ENCODE data around the gene CDA. TPM values are rescaled to one million over a fixed set of nuclear protein-coding genes. Genes with fewer than 3 reads are reported as not detected.

CDA gene
- 0.79 and 1.4 TPM in 2 replicates for total RNA-seq

DNA sequence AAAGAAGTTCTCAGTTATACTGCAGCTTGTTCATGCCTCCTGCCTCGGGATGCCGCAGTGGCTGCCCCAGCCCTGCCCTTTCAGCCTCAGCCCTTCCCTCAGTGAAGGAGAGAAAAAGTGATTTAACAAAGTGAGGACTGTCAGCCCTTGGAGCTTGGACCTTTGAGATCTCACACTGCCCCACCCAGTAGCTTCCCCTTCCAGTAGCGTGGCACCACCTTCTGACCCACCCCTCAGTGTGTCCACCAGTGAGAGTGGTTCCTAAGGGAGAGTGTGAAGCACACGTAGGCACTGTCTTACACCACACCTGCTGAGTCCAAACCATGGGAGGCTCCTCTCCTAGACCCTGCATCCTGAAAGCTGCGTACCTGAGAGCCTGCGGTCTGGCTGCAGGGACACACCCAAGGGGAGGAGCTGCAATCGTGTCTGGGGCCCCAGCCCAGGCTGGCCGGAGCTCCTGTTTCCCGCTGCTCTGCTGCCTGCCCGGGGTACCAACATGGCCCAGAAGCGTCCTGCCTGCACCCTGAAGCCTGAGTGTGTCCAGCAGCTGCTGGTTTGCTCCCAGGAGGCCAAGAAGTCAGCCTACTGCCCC lies at the start of gene CDA:
Gene CDA (plus strand): TSS at position 464 of the 592 bp plus-strand sequence. CDS start 33 bp downstream, at position 497.
- TF ChIP-seq, protein P1, sequence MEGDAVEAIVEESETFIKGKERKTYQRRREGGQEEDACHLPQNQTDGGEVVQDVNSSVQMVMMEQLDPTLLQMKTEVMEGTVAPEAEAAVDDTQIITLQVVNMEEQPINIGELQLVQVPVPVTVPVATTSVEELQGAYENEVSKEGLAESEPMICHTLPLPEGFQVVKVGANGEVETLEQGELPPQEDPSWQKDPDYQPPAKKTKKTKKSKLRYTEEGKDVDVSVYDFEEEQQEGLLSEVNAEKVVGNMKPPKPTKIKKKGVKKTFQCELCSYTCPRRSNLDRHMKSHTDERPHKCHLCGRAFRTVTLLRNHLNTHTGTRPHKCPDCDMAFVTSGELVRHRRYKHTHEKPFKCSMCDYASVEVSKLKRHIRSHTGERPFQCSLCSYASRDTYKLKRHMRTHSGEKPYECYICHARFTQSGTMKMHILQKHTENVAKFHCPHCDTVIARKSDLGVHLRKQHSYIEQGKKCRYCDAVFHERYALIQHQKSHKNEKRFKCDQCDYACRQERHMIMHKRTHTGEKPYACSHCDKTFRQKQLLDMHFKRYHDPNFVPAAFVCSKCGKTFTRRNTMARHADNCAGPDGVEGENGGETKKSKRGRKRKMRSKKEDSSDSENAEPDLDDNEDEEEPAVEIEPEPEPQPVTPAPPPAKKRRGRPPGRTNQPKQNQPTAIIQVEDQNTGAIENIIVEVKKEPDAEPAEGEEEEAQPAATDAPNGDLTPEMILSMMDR (IDR thresholded peaks at IDR 0.05; ENCODE audit: insufficient read depth, low read length, severe bottlenecking) = no peak
- Histone ChIP-seq H3K27me3 (ENCODE audit: control insufficient read depth, insufficient read depth, low read length) (no peaks in the 10 kb centered on the region), H3K4me3 (ENCODE audit: low read depth, low read length) (peak within 1 kb of the TSS; percentile 22), H3K36me3 (ENCODE audit: control insufficient read depth, insufficient read depth, low read length) (no peaks in the 10 kb centered on the region)
- DNase-seq (ENCODE audit: low read depth) = peak; percentile 67
- FAIRE-seq = peak; percentile 80

DNA sequence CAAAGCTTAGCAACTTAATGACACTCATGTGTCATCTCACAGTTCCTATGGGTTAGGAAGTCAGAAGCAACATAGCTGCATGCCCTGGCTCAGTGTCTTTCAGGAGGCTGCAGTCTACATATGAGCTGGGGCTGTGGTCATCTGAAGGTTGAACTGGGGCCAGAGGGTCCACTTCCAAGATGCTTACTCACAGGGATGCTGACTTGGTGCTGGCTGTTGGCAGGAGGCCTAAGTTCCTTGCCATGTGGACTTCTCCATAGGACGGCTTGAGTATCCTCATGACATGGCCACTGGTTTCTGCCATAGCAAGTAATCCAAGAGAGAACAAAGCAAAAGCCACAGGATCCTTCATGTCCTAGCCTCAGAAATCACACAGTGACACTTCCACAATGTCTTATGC lies 48.6 kb upstream of the CDA start:
- DNase-seq (ENCODE audit: low read depth) (no peak), FAIRE-seq (no peak)
- Histone ChIP-seq H3K36me3 (ENCODE audit: control insufficient read depth, insufficient read depth, low read length) (no peaks in the 10 kb centered on the region), H3K4me3 (ENCODE audit: low read depth, low read length) (no peak overlapping the region), H3K27me3 (ENCODE audit: control insufficient read depth, insufficient read depth, low read length) (peaks cover 18% of the 10 kb centered on the region)
- TF ChIP-seq, protein P1 (IDR thresholded peaks at IDR 0.05; ENCODE audit: insufficient read depth, low read length, severe bottlenecking) = no peak

DNA sequence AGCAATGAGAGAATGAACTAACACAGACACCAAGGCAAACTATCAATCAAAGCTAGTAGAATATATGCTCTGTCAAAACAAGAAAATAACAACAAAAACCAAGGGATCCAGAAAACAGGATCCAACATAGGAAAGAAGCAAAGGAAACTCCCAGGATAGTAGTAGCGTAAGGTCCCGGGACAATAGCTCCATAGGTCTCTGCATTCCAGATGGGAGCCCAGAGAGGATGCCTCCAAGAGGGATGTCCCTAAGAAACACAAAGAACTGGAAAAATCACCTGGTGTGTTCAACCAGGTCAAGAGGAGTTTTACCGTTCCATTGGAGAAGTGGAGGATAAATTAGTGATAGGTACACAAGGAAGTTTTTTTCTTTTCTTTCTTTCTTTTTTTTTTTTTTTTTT lies 42.3 kb upstream of the CDA start:
- DNase-seq (ENCODE audit: low read depth) (no peak), FAIRE-seq (no peak)
- Histone ChIP-seq H3K27me3 (ENCODE audit: control insufficient read depth, insufficient read depth, low read length) (peaks cover 22% of the 10 kb centered on the region), H3K36me3 (ENCODE audit: control insufficient read depth, insufficient read depth, low read length) (no peaks in the 10 kb centered on the region), H3K4me3 (ENCODE audit: low read depth, low read length) (no peak overlapping the region)
- TF ChIP-seq, protein P1 (IDR thresholded peaks at IDR 0.05; ENCODE audit: insufficient read depth, low read length, severe bottlenecking) = no peak

DNA sequence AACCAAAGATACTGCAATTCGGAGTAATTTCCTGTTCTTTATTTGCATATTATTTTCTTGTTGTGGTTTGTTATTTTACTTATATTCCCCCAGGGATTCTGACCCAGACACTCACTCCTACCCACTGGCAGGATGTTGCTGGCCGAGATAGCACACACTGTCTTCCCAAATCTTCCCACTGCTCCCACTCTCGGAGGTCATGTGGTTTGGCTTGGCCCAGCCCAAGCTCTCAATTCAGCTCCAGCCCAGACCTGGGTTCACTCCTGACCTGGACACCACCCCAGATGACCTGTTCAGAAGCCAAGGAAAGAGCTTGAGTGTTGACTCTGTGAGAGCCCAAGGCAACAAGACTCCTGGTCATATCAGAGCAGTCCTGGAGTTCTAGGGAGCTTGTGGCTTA lies 37.7 kb upstream of the CDA start:
- Histone ChIP-seq H3K36me3 (ENCODE audit: control insufficient read depth, insufficient read depth, low read length) (no peaks in the 10 kb centered on the region), H3K4me3 (ENCODE audit: low read depth, low read length) (no peak overlapping the region), H3K27me3 (ENCODE audit: control insufficient read depth, insufficient read depth, low read length) (peaks cover 39% of the 10 kb centered on the region)
- TF ChIP-seq, protein P1 (IDR thresholded peaks at IDR 0.05; ENCODE audit: insufficient read depth, low read length, severe bottlenecking) = no peak
- no peak for FAIRE-seq
- DNase-seq (ENCODE audit: low read depth) = no peak

DNA sequence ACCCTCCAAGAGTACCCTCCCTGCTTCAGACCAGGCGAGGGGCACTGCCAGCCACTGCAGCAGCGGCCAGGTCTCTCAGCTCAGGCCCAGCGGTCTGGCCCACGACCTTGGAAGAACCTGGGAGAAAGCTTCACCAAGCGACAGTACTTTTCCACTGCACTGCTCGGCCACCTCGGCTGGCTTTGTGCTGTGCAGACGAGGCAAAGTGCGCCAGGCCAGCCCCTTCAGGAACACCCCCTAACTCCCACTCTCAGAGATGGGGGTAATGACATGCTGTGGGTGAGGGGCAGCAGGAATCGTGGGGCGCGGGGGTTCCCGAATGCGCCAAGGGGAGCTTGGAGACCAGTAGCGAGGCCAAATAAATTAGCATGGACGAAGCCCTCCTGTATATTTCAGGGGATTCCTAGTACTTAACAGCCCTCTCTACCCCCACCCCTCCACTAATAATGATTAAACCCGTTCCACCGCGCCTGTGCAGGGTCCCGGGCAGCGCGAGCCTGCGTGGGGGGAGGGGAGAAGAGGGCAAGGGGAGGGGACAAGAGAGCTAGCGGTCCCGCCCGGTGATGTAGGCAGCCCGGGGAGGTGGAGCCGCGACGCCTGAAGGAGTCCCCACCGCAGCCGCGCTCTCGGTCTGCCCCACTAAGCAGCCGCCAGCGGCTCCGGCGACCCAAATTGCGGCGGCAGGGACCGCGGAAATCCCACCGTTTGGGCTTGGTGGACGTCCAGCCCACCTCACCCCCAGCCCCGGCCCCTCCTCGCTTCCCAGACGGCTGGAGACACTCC lies 36.8 kb upstream of the CDA start, which contains the start of gene FAM43B:
Gene FAM43B (plus strand): TSS at position 629 of the 783 bp plus-strand sequence. CDS start 401 bp downstream, outside the sequence.
- H3K36me3 ChIP-seq (ENCODE audit: control insufficient read depth, insufficient read depth, low read length) = no peaks in the 10 kb centered on the region
- no peak for DNase-seq (ENCODE audit: low read depth)
- TF ChIP-seq, protein P1 (IDR thresholded peaks at IDR 0.05; ENCODE audit: insufficient read depth, low read length, severe bottlenecking) = no peak
- FAIRE-seq = no peak
- no peak within 1 kb of the TSS for H3K4me3 ChIP-seq (ENCODE audit: low read depth, low read length)
- peaks cover 39% of the 10 kb centered on the region for H3K27me3 ChIP-seq (ENCODE audit: control insufficient read depth, insufficient read depth, low read length)

Measured in bronchial epithelial cell (primary cell).